Activated gamma-delta T cell treated with anti-CD3 and anti-CD28 coated beads, Interleukin-2, amount 50 U/mL, for 16 hours (primary cell): ENCODE results near the gene ABL1.
"Not testable (repeated sequence)": the region's sequence is repeated elsewhere in the genome, so short reads cannot be mapped to it uniquely, and the experiment has no call there.

Experiments used
- DNase-seq: peaks from one replicate; pipeline ENCODE4 v3.0.0-alpha.2; 2020; ENCODE audit warnings: low read depth

ABL1 gene

DNA sequence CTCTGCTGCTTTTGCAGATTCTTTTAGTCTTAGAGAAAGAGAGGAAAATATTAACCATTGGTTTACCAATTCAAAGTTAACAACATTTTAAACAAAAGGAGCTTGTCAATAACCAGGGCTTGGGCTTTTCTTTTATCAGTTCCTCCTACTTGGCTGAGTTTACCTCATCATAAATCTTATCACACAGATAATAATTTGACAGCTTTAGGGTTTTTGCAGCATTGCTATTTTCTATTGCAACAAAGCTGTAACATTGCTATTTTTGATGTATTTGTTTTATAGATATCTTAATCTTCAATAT lies 9.8 kb upstream of the ABL1 start:
- DNase-seq = no peak

DNA sequence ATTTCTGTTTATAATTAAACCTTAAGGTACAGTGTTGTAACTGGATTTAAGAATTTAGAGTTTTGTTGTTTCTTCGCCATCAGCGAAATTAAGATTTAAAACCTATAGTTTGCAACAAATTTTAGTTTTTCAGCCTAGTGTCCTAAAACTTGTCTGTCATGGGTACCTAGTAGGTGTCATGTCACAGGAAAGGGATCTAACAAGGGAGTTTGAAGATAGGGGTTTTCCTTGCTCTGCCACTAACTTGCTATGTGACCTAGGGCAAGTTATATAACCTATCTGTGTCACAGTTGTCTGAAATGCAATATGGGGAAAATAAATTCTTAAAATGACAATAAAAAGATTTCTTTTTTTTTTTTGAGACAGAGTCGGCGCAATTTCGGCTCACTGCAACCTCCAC lies 9.2 kb upstream of the ABL1 start:
- DNase-seq = no peak

DNA sequence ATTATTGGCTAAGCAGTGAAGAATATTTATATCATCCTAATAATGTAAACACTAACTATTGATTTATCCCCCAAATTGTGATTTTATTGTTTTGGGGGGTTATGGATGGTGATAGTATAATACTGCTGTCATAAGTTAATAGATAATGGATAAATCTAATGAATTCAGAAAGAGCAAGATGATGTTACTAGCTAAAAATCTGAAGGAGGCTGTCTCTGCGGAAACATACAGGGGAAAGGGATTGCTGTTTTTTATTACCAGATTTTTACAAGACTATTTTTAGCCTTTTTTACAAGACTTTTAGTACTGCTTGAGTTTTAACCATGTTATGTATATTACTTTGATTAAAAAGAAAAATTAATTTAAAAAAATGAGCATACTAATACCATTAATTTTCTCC lies 5.3 kb upstream of the ABL1 start:
- no peak for DNase-seq

DNA sequence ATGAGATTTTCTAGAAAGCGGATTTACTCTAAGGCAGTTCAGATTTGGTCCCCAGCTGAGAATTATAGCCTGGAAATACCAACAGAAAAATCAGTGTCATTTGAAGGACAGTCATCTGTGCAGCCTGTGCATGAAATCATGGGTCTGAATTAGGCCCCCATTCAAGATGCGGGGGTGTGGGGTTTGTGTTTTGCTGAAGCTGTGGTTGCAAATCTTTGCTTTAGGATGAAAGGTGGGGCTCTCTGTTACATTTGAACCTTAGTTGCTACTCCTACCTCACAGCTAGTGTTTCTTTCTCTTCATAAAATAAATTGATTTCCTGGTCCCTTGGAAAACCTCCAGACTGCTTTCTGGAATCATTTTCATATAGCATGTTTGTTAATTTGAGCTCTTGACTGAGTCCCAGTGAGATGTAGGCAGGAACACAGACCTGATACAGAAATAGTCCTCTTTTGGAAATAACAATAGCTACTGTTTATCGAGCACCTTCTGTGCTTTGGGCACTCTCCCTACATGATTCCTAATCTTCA lies 4.8 kb upstream of the ABL1 start:
- no peak for DNase-seq

GRCh38 chr9:130831077-130831476 lies 4.0 kb upstream of the ABL1 start:
- DNase-seq = no peak

- no peak for DNase-seq
Observed at GRCh38 chr9:130833031-130833990, 1.7 kb upstream of the ABL1 start.

DNA sequence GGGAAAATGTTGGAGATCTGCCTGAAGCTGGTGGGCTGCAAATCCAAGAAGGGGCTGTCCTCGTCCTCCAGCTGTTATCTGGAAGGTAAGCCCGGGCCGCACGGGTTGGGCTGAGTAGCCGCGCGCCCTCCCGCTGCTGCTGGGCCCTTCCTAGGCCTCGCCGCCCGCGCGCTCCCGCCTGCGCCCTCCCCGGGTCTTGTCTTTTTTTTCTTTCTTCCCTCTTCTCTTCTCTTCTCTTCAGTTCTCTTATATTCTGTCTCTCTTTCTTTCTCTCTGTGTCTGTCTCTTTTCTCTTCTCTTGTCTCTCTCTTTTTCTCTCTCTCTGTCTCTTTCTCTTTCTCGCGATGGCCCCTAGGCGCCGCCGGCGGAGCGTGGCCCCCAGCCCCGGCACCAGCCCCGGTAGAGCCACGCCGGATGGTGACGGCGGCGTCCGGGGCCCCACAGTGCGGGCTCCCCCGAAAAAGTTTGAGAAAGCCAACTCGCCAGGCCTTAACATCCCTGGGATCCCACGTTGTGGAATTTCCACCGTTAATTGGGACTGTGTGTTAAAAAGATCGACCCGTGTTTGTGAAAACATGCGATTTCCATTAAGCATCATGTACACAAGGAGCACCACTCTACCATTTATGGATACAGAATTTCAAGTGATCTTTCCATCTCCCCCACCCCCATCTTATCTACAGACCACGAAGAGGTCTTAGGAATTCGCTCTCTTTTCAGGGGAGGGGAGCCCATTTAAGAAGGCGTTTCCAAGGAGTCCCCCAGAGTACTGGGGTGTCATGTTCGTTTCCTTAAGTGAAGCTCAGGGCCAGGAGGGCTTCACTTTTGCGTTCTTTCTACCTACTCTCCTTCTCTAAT lies 616 bp downstream of the ABL1 start:
- DNase-seq = no peak

DNA sequence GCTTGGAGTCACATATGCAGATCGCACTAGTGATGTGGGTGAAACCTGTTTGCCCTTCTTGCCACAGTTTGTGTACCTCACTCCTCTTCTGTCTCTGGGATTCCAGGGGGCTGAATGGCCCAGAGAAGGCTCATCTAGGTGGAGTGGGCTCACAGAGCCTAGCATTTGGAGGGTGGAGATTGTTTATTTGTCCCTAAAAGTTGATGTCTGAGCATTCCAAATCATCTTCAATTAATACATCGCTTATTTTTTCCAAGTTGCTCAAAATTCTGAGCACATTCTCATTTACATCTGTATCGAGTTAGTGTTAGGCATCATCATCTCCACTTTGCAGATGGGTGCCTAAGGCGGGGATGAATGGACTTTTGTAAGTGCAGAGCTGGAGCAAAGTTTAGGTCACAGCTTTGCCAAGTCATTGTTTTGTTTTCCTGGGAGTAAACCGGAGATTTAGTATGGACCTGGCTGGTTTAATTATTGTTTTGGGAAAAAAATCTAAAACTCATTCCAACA lies 2.0 kb downstream of the ABL1 start:
- DNase-seq = no peak

GRCh38 chr9:130837643-130838042 lies 2.6 kb downstream of the ABL1 start:
- DNase-seq = no peak

- no peak for DNase-seq
Observed at GRCh38 chr9:130839132-130840111, 4.4 kb downstream of the ABL1 start.

DNA sequence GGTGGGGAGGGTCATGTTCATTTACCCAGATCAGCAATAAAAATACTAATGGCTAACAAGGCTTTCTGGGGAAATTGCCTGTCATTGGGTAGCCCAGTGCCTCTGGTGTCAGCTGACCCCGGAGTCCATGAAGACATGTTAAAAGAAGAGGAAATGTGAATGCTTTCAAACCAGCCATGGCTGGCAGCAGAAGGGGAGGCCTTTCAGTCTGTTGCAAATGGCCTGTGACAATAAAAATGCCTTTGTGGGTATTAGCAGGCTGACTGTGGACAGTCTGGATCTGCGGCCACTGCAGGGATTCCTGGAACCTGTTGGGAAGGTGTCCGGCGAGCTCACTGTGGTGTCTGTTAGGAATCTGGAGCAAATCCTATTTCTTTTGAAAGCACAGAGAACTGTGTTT lies 7.5 kb downstream of the ABL1 start:
- DNase-seq = no peak

DNA sequence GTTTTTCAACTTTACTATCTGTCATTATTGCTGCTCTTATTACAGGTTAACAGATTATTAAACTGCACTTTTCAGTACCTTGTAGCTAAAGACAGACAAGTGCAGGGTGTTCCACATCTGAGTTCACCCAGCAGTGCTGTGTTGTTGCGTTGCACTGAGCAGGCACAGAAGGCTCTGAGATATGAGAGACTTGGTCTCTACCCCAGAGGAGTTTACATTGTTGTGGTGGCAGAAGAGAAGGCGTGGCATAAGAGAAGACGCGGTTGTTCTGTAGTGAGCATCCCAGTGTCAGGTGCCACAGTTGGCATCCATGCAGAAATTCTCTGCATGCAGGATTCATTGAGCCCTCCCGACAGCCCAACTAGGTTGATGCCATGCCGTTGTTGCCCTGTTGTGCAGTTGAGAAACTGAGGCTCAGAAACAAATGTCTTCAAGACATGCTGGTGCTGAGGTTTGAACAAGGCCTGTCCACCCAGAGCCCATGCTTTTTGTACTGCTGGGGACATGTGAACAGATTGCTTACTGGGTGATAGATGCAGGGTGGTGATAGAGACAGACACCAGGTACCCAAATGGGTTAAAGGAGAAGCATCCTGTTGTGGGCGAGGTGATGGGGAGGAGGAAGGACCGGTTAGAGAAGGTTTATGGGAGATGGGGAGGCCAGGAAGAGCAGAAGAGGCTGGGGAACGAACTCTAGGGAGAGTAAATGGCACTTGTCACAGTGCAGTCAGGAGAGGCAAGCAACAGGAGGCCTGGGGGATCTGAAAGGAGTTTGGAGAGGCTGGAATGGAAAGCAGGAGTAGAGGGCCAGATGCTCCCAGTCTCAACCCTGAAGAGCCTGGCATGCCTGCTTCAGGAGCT lies 8.2 kb downstream of the ABL1 start:
- DNase-seq = no peak

- no peak for DNase-seq
Observed at GRCh38 chr9:130844044-130844451, 9.0 kb downstream of the ABL1 start.

DNA sequence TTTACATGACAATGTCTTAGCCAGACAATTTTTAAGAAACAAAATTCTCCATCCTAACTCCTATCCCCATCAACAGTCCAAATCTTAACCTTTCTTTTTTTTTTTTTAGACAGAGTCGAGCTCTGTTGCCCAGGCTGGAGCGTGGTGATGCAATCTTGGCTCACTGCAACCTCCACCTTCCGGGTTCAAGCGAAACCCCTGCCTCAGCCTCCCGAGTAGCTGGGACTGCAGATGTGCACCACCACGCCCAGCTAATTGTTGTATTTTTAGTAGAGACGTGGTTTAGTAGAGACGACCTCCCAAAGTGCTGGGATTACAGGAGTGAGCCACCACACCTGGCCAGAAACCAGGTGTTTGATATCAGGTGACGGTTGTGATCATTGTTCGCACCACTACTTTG lies 10.2 kb downstream of the ABL1 start:
- DNase-seq = no peak

GRCh38 chr9:130845901-130846481 lies 10.9 kb downstream of the ABL1 start:
- DNase-seq = no peak

DNA sequence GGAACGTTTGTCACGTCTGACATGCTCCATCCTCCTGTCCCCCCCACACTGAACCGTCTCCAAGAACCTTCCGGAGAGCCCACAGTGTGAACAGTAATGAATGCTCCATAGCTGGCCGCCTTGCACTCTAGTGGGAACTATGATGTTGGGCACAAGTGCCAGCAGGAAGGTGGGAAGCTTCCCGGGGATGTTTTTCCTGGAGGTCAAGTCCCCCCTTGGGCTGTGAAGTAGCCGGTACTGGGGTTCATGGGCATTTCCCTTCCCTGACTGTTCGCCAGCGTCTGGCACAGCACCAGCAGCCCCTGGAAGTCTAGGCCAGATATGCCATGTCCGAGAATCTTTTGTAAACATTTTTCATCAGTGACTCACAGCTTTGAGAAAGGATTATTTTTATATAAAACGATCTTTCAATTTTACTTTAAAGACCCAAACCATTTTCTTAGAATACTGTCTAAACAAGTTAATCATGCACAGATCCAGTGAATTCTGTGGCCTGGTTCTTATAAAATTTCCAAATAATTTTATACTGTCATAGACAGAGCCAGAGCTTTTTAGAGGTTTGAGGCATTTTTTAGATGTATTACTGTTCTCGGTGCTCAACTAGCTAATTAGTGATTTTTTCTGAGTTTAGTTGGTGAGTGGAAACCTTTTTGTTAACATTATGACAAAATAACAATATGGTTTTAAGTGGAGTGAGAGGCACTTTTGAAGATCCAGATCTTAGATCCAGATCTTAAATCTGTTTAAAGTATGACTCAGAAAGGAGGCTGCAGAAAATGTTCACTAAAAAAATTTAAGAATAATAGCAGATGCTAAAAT lies 11.6 kb downstream of the ABL1 start:
- DNase-seq = no peak

- DNase-seq = no peak
Observed at GRCh38 chr9:130847306-130848217, 12.5 kb downstream of the ABL1 start.

- DNase-seq = not testable (repeated sequence)
Observed at GRCh38 chr9:130848514-130848913, 13.5 kb downstream of the ABL1 start.
